Kidney epithelial cell (primary cell): ENCODE results near the gene CHST15. TPM values are rescaled to one million over a fixed set of nuclear protein-coding genes. Genes with fewer than 3 reads are reported as not detected.

Experiments used
- DNase-seq: peaks from one replicate; pipeline ENCODE4 v3.0.0-alpha.2; 2010; ENCODE audit warnings: low read depth
- H3K27me3 ChIP-seq: 2 replicates; pipeline ENCODE4 v1.6.0; 2011; ENCODE audit warnings: low read length; ENCODE audit not compliant: control insufficient read depth, insufficient read depth
- H3K36me3 ChIP-seq: 2 replicates; pipeline ENCODE4 v1.5.1; 2011; ENCODE audit warnings: low read length; ENCODE audit not compliant: control insufficient read depth, insufficient read depth
- H3K4me3 ChIP-seq: 2 replicates; pipeline ENCODE4 v1.5.1; 2011; ENCODE audit warnings: low read depth, mild to moderate bottlenecking, control low read depth, low read length
- CTCF ChIP-seq: IDR thresholded peaks from 2 replicates; pipeline ENCODE4 v1.5.1; 2011; ENCODE audit warnings: mild to moderate bottlenecking, moderate library complexity, low read length, control low read depth, inconsistent platforms; ENCODE audit not compliant: insufficient read depth, poor library complexity, severe bottlenecking
- total RNA-seq: library from RNA; depleted of rRNA; stranded (reverse); fragments of >200 nt; gene quantifications from 2 replicates; pipeline ENCODE4 v1.2.3, GENCODE V29; 2015

The CHST15 gene
- total RNA-seq, 1 donor from 2014 or later: 18.1 TPM

- DNase-seq: no peak
- Histone ChIP-seq H3K36me3 (no peaks in the 10 kb centered on the region), H3K4me3 (no peak overlapping the region), H3K27me3 (no peaks in the 10 kb centered on the region)
- TF ChIP-seq CTCF: no peak
Measured at GRCh38 chr10:124134251-124134893, 41.0 kb upstream of the CHST15 start.

GRCh38 chr10:124132876-124133275 is 39.5 kb upstream of the CHST15 start:
- TF ChIP-seq CTCF: no peak
- Histone ChIP-seq H3K4me3 (no peak overlapping the region), H3K36me3 (no peaks in the 10 kb centered on the region), H3K27me3 (no peaks in the 10 kb centered on the region)
- DNase-seq: no peak

DNA sequence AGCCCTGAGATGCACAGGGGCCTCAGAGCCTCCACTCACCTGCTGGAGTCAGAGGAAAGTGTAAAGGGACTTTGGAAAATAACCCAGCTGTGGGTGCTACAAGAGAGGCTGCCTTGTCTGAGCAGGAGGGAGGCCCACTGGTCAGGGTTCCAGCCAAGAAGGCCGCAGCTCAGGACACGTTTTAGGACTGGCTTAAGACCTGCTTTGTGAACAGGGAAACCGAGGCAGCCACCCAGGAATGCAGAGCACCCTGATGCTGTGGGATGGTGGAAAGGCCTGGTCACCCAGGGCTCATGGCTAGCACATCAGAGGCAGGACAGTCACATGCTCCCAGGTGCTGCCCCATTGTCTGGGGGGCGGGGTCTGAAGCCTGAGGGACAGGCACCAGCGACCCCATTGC is 38.9 kb upstream of the CHST15 start:
- Histone ChIP-seq H3K27me3 (no peaks in the 10 kb centered on the region), H3K36me3 (no peaks in the 10 kb centered on the region), H3K4me3 (no peak overlapping the region)
- DNase-seq: no peak
- TF ChIP-seq CTCF: no peak

- no peak for DNase-seq
- Histone ChIP-seq H3K36me3 (no peaks in the 10 kb centered on the region), H3K27me3 (no peaks in the 10 kb centered on the region), H3K4me3 (no peak overlapping the region)
- TF ChIP-seq CTCF: no peak
Measured at GRCh38 chr10:124131172-124131571, 37.8 kb upstream of the CHST15 start.

- Histone ChIP-seq H3K27me3 (no peaks in the 10 kb centered on the region), H3K4me3 (no peak overlapping the region), H3K36me3 (no peaks in the 10 kb centered on the region)
- no peak for DNase-seq
- no peak for TF ChIP-seq CTCF
Measured at GRCh38 chr10:124130198-124130900, 37.0 kb upstream of the CHST15 start.

DNA sequence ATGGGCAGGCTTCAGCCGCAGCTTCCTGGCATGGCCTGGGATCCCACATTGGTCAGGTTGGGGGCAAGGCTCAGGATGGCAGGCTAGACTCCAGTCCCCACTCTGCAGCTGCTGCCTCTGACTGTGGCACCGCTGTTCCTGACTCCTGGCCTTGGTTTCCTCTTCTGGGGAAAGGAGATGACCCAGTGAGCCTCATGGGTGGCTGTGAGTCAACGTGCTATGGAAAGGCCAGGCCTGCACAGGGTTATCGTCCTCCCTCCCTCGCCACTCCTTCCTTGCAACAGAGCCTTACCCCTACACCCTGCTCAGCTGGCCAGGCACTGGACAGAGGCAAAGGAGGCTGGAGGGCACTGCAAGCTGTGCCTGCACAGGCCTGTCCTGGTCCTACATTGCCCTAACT is 36.1 kb upstream of the CHST15 start:
- H3K4me3 ChIP-seq: no peak overlapping the region
- no peak for TF ChIP-seq CTCF
- H3K36me3 ChIP-seq: no peaks in the 10 kb centered on the region
- DNase-seq: no peak
- H3K27me3 ChIP-seq: no peaks in the 10 kb centered on the region
